HepG2 (cell line): ENCODE data around the gene HIVEP2.

Experiments
- GABPA ChIP-seq, 2 experiments: IDR thresholded peaks; 2 replicates each; pipeline ENCODE4 v1.6.1; 2011 to 2016; ENCODE audit warnings: low read depth in 2 of 2, low read length in 1 of 2, missing biosample characterization in 1 of 2, missing genetic modification characterization in 1 of 2
- KLF12 ChIP-seq: sonication (generic); formaldehyde crosslinking; IDR thresholded peaks from 2 replicates; pipeline ENCODE4 v1.4.0; 2020; ENCODE audit warnings: missing genetic modification reagents, borderline replicate concordance

GRCh38 chr6:142800240-142800639 is 144.7 kb downstream of the HIVEP2 start:
- TF ChIP-seq GABPA (IDR thresholded peaks at IDR 0.05; ENCODE audit: low read depth, low read length) (no peak), GABPA (CRISPR knock-in tag; IDR thresholded peaks at IDR 0.05; ENCODE audit: low read depth) (no peak), KLF12 (CRISPR knock-in tag) (no peak)
